Measurements from ENCODE around the gene TLN1. TPM values are rescaled to one million over a fixed set of nuclear protein-coding genes. Genes with fewer than 3 reads are reported as not detected.

Gene TLN1
- total RNA-seq, 1 donor from 2014 or later = 226 TPM

GRCh38 chr9:35649431-35650340 lies 82.3 kb downstream of the TLN1 start:
- Mint-ChIP-seq H3K4me3 (no peak overlapping the region), H3K4me1 (peaks cover 13% of the 10 kb centered on the region), H3K27me3 (ENCODE audit: low read depth) (no peaks in the 10 kb centered on the region), H3K36me3 (no peaks in the 10 kb centered on the region), H3K9me3 (no peaks in the 10 kb centered on the region), H3K27ac (no peak overlapping the region)
- no peak for TF ChIP-seq CTCF (IDR thresholded peaks at IDR 0.05; ENCODE audit: unreplicated experiment)
- DNase-seq (ENCODE audit: low spot score in 2 of 2, unreplicated experiment in 2 of 2) = no peak

Small RNA genes within 50 kb of the gene (microRNA-seq; reads per million reads assigned to microRNA genes)
- 2.1 reads per million for gene MIR6852
- 1.5 reads per million for gene MIR6853

Other genes with a start within 250 kb of the TLN1 start
- 33.5 to 36.1 TPM (median 34.5 TPM) in 3 replicates for gene RUSC2, start 242.1 kb downstream of the TLN1 start, total RNA-seq
- 48.7 to 52.9 TPM (median 49.0 TPM) in 3 replicates for gene TESK1, start 126.9 kb downstream of the TLN1 start, total RNA-seq
- 4.2 to 5.2 TPM (median 4.7 TPM) in 3 replicates for gene CD72, start 113.8 kb downstream of the TLN1 start, total RNA-seq
- not detected in 3 replicates for gene SIT1, start 81.3 kb downstream of the TLN1 start, total RNA-seq
- gene RMRP, start 74.2 kb downstream of the TLN1 start, total RNA-seq = 20,234 to 21,305 TPM (median 21,148 TPM) in 3 replicates
- 16.7 to 17.8 TPM (median 17.0 TPM) in 3 replicates for gene CCDC107, start 73.9 kb downstream of the TLN1 start, total RNA-seq
- gene ARHGEF39, start 67.0 kb downstream of the TLN1 start, total RNA-seq = 6.3 to 8.0 TPM (median 6.5 TPM) in 3 replicates
- 1.1 to 2.3 TPM (median 1.7 TPM) in 3 replicates for gene CA9, start 58.3 kb downstream of the TLN1 start, total RNA-seq
- gene TPM2, start 42.3 kb downstream of the TLN1 start, total RNA-seq = 289 to 294 TPM (median 291 TPM) in 3 replicates
- 29.1 to 32.7 TPM (median 31.6 TPM) in 3 replicates for gene CREB3, start 471 bp upstream of the TLN1 start, total RNA-seq
- 81.5 to 84.7 TPM (median 83.9 TPM) in 3 replicates for gene GBA2, start 17.0 kb upstream of the TLN1 start, total RNA-seq
- 32.6 to 34.3 TPM (median 33.9 TPM) in 3 replicates for gene RGP1, start 17.1 kb upstream of the TLN1 start, total RNA-seq
- gene MSMP, start 22.1 kb upstream of the TLN1 start, total RNA-seq = not detected in 3 replicates
- gene NPR2, start 59.4 kb upstream of the TLN1 start, total RNA-seq = 27.2 to 32.4 TPM (median 30.6 TPM) in 3 replicates
- 0.89 to 1.6 TPM (median 1.4 TPM) in 3 replicates for gene SPAG8, start 80.1 kb upstream of the TLN1 start, total RNA-seq
- gene HINT2, start 82.8 kb upstream of the TLN1 start, total RNA-seq = 29.3 to 31.3 TPM (median 30.7 TPM) in 3 replicates
- gene FAM221B, start 96.5 kb upstream of the TLN1 start, total RNA-seq = 0.07 TPM in 1 of 3 replicates, not detected in the others
- gene TMEM8B, start 97.0 kb upstream of the TLN1 start, total RNA-seq = 44.4 to 47.9 TPM (median 45.0 TPM) in 3 replicates
- gene OR13J1, start 138.2 kb upstream of the TLN1 start, total RNA-seq = not detected in 3 replicates
- gene HRCT1, start 174.0 kb upstream of the TLN1 start, total RNA-seq = 0.72 to 1.2 TPM (median 1.0 TPM) in 3 replicates
- 0.14 to 0.47 TPM (median 0.27 TPM) in 3 replicates for gene SPAAR, start 177.3 kb upstream of the TLN1 start, total RNA-seq
- gene OR2S2, start 226.0 kb upstream of the TLN1 start, total RNA-seq = not detected in 3 replicates

Data from mesothelial cell of epicardium (in vitro differentiated cells).